HEK293 (cell line): ENCODE data around the gene ANK2.
A peak's percentile ranks its signal among the peaks of the same experiment; 100 is the strongest.

ENCODE experiments used
- CTCF ChIA-PET: fragments of 350-600 bp; formaldehyde crosslinking; extraction: SDS; loops from one replicate; lab custom pipeline; 2021; ENCODE audit warnings: antibody characterized with exemption; lab: Yijun Ruan, JAX
- POLR2A ChIA-PET: fragments of 300-600 bp; formaldehyde crosslinking; extraction: SDS; loops from one replicate; lab custom pipeline; 2020; ENCODE audit warnings: antibody characterized with exemption, inconsistent platforms; lab: Yijun Ruan, JAX
- H3K27ac ChIP-seq: fragments of 200-500 bp; sonication (Bioruptor generic); 2 replicates; pipeline ENCODE4 v1.5.1; 2014; ENCODE audit warnings: low read depth, low read length, control low read depth, inconsistent platforms; ENCODE audit errors: extremely low read depth
- H3K36me3 ChIP-seq, 2 experiments: fragments of 200-500 bp in 1 of 2; sonication (Bioruptor generic) in 1 of 2; 1 replicate in 1 of 2; 2 replicates in 1 of 2; pipeline ENCODE4 v1.5.1; 2014 to 2017; ENCODE audit warnings: inconsistent platforms in 2 of 2, low read length in 2 of 2; ENCODE audit not compliant: control insufficient read depth in 2 of 2, insufficient read depth in 1 of 2
- H3K4me1 ChIP-seq: fragments of 200-500 bp; sonication (Bioruptor generic); 2 replicates; pipeline ENCODE4 v1.5.1; 2014; ENCODE audit warnings: mild to moderate bottlenecking, low read length, inconsistent platforms; ENCODE audit not compliant: control insufficient read depth, insufficient read depth
- H3K4me3 ChIP-seq: 2 replicates; pipeline ENCODE4 v1.5.1; 2011; ENCODE audit warnings: low read depth, mild to moderate bottlenecking, control low read depth, low read length, moderate library complexity
- H3K9me3 ChIP-seq: fragments of 200-500 bp; sonication (Bioruptor generic); 2 replicates; pipeline ENCODE4 v1.5.1; 2014; ENCODE audit warnings: low read depth, low read length, inconsistent platforms; ENCODE audit not compliant: control insufficient read depth, insufficient read depth
- GFI1B ChIP-seq: fragments of 450-650 bp; formaldehyde crosslinking; IDR thresholded peaks from 2 replicates; pipeline ENCODE4 v1.5.1; 2016; ENCODE audit warnings: missing biosample characterization, missing genetic modification characterization
- HOXA7 ChIP-seq: sonication (generic); formaldehyde crosslinking; IDR thresholded peaks from 2 replicates; pipeline ENCODE4 v1.8.1; 2022; ENCODE audit warnings: missing genetic modification reagents, borderline replicate concordance
- KLF10 ChIP-seq: fragments of 450-650 bp; IDR thresholded peaks from 2 replicates; pipeline ENCODE4 v1.5.1; 2018; ENCODE audit warnings: missing biosample characterization, mild to moderate bottlenecking, missing genetic modification characterization
- MEIS1 ChIP-seq: sonication (generic); formaldehyde crosslinking; IDR thresholded peaks from 2 replicates; pipeline ENCODE4 v1.8.1; 2022; ENCODE audit warnings: missing genetic modification reagents, mild to moderate bottlenecking, borderline replicate concordance
- PRDM1 ChIP-seq: fragments of 450-650 bp; formaldehyde crosslinking; IDR thresholded peaks from 2 replicates; pipeline ENCODE4; 2016; ENCODE audit warnings: missing biosample characterization, missing genetic modification characterization
- SP3 ChIP-seq: fragments of 450-650 bp; formaldehyde crosslinking; IDR thresholded peaks from 2 replicates; pipeline ENCODE4 v1.5.1; 2016; ENCODE audit warnings: missing biosample characterization, missing genetic modification characterization
- ZBTB20 ChIP-seq: fragments of 450-650 bp; formaldehyde crosslinking; IDR thresholded peaks from 2 replicates; pipeline ENCODE4 v1.5.1; 2016; ENCODE audit warnings: missing biosample characterization, missing genetic modification characterization
- ZEB2 ChIP-seq: fragments of 450-650 bp; formaldehyde crosslinking; IDR thresholded peaks from 2 replicates; pipeline ENCODE4 v1.5.1; 2016; ENCODE audit warnings: missing biosample characterization, missing genetic modification characterization
- ZNF114 ChIP-seq: fragments of 450-650 bp; formaldehyde crosslinking; IDR thresholded peaks from 2 replicates; pipeline ENCODE4 v1.5.0; 2017; ENCODE audit warnings: missing biosample characterization, missing genetic modification characterization
- ZNF248 ChIP-seq: fragments of 450-650 bp; formaldehyde crosslinking; IDR thresholded peaks from 2 replicates; pipeline ENCODE4 v1.5.1; 2017; ENCODE audit warnings: missing biosample characterization, missing genetic modification characterization
- ZNF324 ChIP-seq: fragments of 450-650 bp; formaldehyde crosslinking; IDR thresholded peaks from 2 replicates; pipeline ENCODE4 v1.5.1; 2016; ENCODE audit warnings: missing biosample characterization, missing genetic modification characterization
- ZNF366 ChIP-seq: fragments of 450-650 bp; formaldehyde crosslinking; conservative IDR thresholded peaks from 2 replicates; pipeline ENCODE4 v1.5.1; 2016; ENCODE audit warnings: missing biosample characterization, missing genetic modification characterization
- ZNF596 ChIP-seq: fragments of 450-650 bp; IDR thresholded peaks from 2 replicates; pipeline ENCODE4 v1.5.0; 2018; ENCODE audit warnings: missing biosample characterization, mild to moderate bottlenecking, missing genetic modification characterization, moderate library complexity
- ZNF623 ChIP-seq: fragments of 450-650 bp; formaldehyde crosslinking; IDR thresholded peaks from 2 replicates; pipeline ENCODE4 v1.5.1; 2016; ENCODE audit warnings: missing biosample characterization, missing genetic modification characterization
- ZSCAN16 ChIP-seq: fragments of 450-650 bp; formaldehyde crosslinking; IDR thresholded peaks from 2 replicates; pipeline ENCODE4 v1.5.1; 2016; ENCODE audit warnings: missing biosample characterization, missing genetic modification characterization
- ZSCAN5A ChIP-seq: fragments of 450-650 bp; formaldehyde crosslinking; IDR thresholded peaks from 2 replicates; pipeline ENCODE4 v1.5.1; 2016; ENCODE audit warnings: missing biosample characterization, missing genetic modification characterization
- TF ChIP-seq, protein P1 (sequence below): fragments of 450-650 bp; formaldehyde crosslinking; IDR thresholded peaks from 2 replicates; pipeline ENCODE4 v1.5.1; 2016; ENCODE audit warnings: missing biosample characterization, missing genetic modification characterization
- TF ChIP-seq, protein P2 (sequence below): fragments of 450-650 bp; formaldehyde crosslinking; IDR thresholded peaks from 2 replicates; pipeline ENCODE4 v1.5.1; 2016; ENCODE audit warnings: missing biosample characterization, missing genetic modification characterization
- TF ChIP-seq, protein P3 (sequence below): fragments of 450-650 bp; formaldehyde crosslinking; IDR thresholded peaks from 2 replicates; pipeline ENCODE4 v1.5.1; 2016; ENCODE audit warnings: missing biosample characterization, missing genetic modification characterization
- TF ChIP-seq, protein P4 (sequence below): fragments of 450-650 bp; formaldehyde crosslinking; IDR thresholded peaks from 2 replicates; pipeline ENCODE4; 2016; ENCODE audit warnings: missing biosample characterization, missing genetic modification characterization

The ANK2 gene

DNA sequence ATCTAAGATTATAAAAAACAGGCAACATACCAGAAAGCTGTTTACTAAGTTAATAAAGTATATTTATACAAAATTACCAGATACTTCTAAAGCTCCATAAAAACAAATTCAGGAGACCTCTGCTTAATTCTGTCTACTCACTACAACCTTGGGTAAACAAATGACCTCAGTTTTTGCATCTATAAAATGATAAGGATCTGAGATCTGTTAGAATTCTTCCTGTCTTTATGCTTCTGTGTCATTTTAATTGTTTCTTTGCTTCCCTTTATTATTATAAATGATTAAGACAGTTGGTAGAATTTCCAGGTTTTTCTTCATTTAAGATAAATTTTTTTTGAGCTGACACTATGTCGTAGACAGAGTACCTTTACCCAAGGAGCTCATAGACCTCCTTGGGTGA is 76.0 kb downstream of the ANK2 start (continued):
- TF ChIP-seq HOXA7 (CRISPR knock-in tag) (no peak), SP3 (tag by site-specific recombination) (no peak), ZNF623 (tag by site-specific recombination) (no peak), ZNF366 (tag by site-specific recombination) (peak; percentile 69), ZNF114 (tag by site-specific recombination) (no peak), ZEB2 (tag by site-specific recombination) (0 out of 2 replicates have a peak, but pooled peaks have one; percentile 28)
- TF ChIP-seq, protein P1, sequence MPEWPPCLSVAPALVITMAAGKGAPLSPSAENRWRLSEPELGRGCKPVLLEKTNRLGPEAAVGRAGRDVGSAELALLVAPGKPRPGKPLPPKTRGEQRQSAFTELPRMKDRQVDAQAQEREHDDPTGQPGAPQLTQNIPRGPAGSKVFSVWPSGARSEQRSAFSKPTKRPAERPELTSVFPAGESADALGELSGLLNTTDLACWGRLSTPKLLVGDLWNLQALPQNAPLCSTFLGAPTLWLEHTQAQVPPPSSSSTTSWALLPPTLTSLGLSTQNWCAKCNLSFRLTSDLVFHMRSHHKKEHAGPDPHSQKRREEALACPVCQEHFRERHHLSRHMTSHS (tag by site-specific recombination), result no peak

DNA sequence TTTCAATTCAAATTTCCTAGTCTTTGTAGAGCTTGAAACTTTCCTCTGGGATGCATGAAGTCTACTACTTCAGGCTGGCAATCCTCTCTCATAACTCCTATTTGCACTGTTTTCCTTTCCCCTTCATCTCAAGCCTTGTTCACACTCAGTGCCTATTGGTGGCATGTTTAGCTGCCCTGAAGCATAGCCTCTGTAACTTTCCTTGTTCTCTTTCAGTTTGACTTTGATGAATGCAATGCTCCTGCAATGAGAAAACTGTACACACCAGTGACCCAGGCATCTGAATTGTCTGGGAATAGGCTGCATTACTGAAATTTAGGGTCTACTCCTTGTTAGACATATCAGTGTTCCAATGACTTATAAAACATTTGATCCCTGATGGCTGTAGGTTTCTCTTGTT is 81.7 kb downstream of the ANK2 start:
- peaks cover 4% of the 10 kb centered on the region for H3K4me1 ChIP-seq
- H3K4me3 ChIP-seq, result no peak overlapping the region
- POLR2A ChIA-PET, result no interaction called here
- TF ChIP-seq ZBTB20 (tag by site-specific recombination), result peak; percentile 36; the same call in 1 of the 2 replicates
- TF ChIP-seq, protein P2, sequence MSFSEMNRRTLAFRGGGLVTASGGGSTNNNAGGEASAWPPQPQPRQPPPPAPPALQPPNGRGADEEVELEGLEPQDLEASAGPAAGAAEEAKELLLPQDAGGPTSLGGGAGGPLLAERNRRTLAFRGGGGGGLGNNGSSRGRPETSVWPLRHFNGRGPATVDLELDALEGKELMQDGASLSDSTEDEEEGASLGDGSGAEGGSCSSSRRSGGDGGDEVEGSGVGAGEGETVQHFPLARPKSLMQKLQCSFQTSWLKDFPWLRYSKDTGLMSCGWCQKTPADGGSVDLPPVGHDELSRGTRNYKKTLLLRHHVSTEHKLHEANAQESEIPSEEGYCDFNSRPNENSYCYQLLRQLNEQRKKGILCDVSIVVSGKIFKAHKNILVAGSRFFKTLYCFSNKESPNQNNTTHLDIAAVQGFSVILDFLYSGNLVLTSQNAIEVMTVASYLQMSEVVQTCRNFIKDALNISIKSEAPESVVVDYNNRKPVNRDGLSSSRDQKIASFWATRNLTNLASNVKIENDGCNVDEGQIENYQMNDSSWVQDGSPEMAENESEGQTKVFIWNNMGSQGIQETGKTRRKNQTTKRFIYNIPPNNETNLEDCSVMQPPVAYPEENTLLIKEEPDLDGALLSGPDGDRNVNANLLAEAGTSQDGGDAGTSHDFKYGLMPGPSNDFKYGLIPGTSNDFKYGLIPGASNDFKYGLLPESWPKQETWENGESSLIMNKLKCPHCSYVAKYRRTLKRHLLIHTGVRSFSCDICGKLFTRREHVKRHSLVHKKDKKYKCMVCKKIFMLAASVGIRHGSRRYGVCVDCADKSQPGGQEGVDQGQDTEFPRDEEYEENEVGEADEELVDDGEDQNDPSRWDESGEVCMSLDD (tag by site-specific recombination), result no peak
- H3K9me3 ChIP-seq, result no peaks in the 10 kb centered on the region
- no peak overlapping the region for H3K27ac ChIP-seq
- no peaks in the 10 kb centered on the region for H3K36me3 ChIP-seq
- CTCF ChIA-PET, result interaction anchor here (0.6 to 1.1 kb wide), 2 partner anchors 22 to 200 kb away, joined by 3 to 4 read pairs; no protein-coding TSS in a partner anchor

DNA sequence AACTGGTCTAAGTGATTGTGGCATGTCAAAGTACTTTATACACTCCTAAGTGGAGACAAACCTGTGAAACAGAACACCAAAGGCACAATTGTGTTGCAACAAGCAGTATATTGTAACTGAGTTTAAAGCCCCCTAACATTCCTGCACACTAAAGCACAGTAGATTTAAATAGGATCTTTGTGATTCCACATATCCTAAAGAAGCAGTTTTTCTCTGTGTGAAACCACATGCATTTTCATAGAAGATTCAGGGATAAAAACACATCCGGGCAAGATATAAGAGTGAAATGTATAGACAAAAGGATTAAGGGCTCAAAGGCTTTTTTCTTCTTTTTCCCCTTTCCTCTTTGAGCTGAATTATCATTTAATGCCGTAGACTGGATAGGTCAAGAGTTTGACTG is 82.2 kb downstream of the ANK2 start:
- TF ChIP-seq MEIS1 (CRISPR knock-in tag) (no peak), ZSCAN5A (tag by site-specific recombination) (no peak), PRDM1 (tag by site-specific recombination) (no peak), GFI1B (tag by site-specific recombination) (no peak), ZSCAN16 (tag by site-specific recombination) (no peak), KLF10 (tag by site-specific recombination) (no peak), ZNF596 (no peak), ZNF248 (tag by site-specific recombination) (no peak), ZNF324 (tag by site-specific recombination) (no peak)
- TF ChIP-seq, protein P2 (tag by site-specific recombination), result no peak
- TF ChIP-seq, protein P3, sequence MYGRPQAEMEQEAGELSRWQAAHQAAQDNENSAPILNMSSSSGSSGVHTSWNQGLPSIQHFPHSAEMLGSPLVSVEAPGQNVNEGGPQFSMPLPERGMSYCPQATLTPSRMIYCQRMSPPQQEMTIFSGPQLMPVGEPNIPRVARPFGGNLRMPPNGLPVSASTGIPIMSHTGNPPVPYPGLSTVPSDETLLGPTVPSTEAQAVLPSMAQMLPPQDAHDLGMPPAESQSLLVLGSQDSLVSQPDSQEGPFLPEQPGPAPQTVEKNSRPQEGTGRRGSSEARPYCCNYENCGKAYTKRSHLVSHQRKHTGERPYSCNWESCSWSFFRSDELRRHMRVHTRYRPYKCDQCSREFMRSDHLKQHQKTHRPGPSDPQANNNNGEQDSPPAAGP (tag by site-specific recombination), result no peak
- TF ChIP-seq, protein P4, sequence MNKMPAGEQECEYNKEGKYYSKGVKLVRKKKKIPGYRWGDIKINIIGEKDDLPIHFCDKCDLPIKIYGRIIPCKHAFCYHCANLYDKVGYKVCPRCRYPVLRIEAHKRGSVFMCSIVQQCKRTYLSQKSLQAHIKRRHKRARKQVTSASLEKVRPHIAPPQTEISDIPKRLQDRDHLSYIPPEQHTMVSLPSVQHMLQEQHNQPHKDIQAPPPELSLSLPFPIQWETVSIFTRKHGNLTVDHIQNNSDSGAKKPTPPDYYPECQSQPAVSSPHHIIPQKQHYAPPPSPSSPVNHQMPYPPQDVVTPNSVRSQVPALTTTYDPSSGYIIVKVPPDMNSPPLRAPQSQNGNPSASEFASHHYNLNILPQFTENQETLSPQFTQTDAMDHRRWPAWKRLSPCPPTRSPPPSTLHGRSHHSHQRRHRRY (tag by site-specific recombination), result no peak
- Histone ChIP-seq H3K27ac (no peak overlapping the region), H3K9me3 (no peaks in the 10 kb centered on the region), H3K4me1 (no peaks in the 10 kb centered on the region), H3K36me3 (no peaks in the 10 kb centered on the region), H3K4me3 (no peak overlapping the region)
- CTCF ChIA-PET, result interaction anchor here (1.1 kb wide), 1 partner anchor 21 kb away, joined by 4 read pairs; no protein-coding TSS in a partner anchor
- POLR2A ChIA-PET, result no interaction called here
